ENCODE data around the gene DMPK. TPM values are rescaled to one million over a fixed set of nuclear protein-coding genes. Genes with fewer than 3 reads are reported as not detected.

DMPK gene
- total RNA-seq, 2 donors from 2014 or later, result 57.9 to 81.4 TPM

DNA sequence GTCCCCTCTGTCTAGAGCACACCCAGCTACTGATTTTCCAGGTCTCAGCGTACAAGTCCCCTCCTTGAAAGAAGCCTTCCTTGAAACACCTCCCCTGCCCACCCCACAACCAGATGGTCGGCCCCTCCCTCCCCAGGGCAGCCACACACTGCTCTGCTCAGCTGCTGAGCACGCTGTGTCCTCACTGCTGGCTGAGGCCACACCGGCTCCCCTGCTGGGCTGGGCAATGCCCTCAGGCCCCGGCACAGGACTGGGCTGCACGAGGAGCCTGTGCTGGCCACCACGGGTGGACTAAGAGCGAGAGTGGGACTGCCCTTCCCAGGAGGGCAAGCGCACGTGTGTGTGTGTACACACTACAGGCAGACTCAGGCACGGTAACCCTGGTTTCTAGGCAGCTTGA lies 44.6 kb upstream of the DMPK start:
- Histone ChIP-seq H3K4me1 (no peaks in the 10 kb centered on the region), H3K4me3 (no peak overlapping the region), H3K27me3 (no peaks in the 10 kb centered on the region), H3K36me3 (replicated peaks in 1 of 2; ENCODE audit: insufficient read depth in 1 of 2, low read depth in 2 of 2) (peaks cover 14 to 52% of the 10 kb centered on the region in 2 donors), H3K9me3 (no peaks in the 10 kb centered on the region), H3K27ac (no peak overlapping the region)
- no peak for DNase-seq
- ATAC-seq, result no peak
- intact Hi-C loops (cut with DNase I), result no loop called here
- WGBS, 2 donors, result 87 to 95% methylated on average over 11 of the region's 11 CpGs
- TF ChIP-seq POLR2A (IDR thresholded peaks at IDR 0.05), result no peak
- TF ChIP-seq, protein P1, sequence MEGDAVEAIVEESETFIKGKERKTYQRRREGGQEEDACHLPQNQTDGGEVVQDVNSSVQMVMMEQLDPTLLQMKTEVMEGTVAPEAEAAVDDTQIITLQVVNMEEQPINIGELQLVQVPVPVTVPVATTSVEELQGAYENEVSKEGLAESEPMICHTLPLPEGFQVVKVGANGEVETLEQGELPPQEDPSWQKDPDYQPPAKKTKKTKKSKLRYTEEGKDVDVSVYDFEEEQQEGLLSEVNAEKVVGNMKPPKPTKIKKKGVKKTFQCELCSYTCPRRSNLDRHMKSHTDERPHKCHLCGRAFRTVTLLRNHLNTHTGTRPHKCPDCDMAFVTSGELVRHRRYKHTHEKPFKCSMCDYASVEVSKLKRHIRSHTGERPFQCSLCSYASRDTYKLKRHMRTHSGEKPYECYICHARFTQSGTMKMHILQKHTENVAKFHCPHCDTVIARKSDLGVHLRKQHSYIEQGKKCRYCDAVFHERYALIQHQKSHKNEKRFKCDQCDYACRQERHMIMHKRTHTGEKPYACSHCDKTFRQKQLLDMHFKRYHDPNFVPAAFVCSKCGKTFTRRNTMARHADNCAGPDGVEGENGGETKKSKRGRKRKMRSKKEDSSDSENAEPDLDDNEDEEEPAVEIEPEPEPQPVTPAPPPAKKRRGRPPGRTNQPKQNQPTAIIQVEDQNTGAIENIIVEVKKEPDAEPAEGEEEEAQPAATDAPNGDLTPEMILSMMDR (IDR thresholded peaks at IDR 0.05), result no peak

GRCh38 chr19:45825917-45826893 lies 43.9 kb upstream of the DMPK start:
- no peak for TF ChIP-seq POLR2A (IDR thresholded peaks at IDR 0.05)
- TF ChIP-seq, protein P1 (IDR thresholded peaks at IDR 0.05), result no peak
- Histone ChIP-seq H3K9me3 (no peaks in the 10 kb centered on the region), H3K27me3 (no peaks in the 10 kb centered on the region), H3K27ac (no peak overlapping the region), H3K4me3 (no peak overlapping the region), H3K36me3 (replicated peaks in 1 of 2; ENCODE audit: insufficient read depth in 1 of 2, low read depth in 2 of 2) (peaks cover 10 to 45% of the 10 kb centered on the region in 2 donors), H3K4me1 (no peaks in the 10 kb centered on the region)
- no peak for ATAC-seq
- 80 to 83% methylated on average over 20 to 22 of the region's 22 CpGs for WGBS, 2 donors
- intact Hi-C loops (cut with DNase I), result no loop called here
- no peak for DNase-seq

DNA sequence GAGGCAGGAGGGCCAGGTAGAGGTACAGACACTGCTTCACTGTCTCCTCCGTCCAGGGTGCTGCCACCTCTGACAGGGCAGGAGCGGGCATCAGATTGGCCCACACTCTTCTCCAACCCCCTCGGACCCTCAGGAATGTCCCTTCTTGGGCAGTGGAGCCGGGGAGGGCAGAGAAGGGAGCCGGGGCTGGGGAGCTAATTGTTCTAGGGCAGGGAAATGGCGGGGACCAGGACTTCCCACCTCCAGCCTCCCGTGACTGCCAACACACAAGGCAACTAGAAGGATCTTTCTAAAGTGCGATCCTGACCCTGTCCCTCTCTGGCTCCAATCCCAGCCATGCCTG lies 42.9 kb upstream of the DMPK start:
- no peaks in the 10 kb centered on the region for H3K27me3 ChIP-seq
- H3K27ac ChIP-seq, result no peak overlapping the region
- no peak overlapping the region for H3K4me3 ChIP-seq
- WGBS, 2 donors, result 96 to 100% methylated on average over 1 to 8 of the region's 8 CpGs
- ATAC-seq (no peak), DNase-seq (no peak)
- H3K36me3 ChIP-seq (replicated peaks in 1 of 2; ENCODE audit: insufficient read depth in 1 of 2, low read depth in 2 of 2), result peaks cover 8 to 40% of the 10 kb centered on the region in 2 donors
- TF ChIP-seq, protein P1 (IDR thresholded peaks at IDR 0.05), result no peak
- no peak for TF ChIP-seq POLR2A (IDR thresholded peaks at IDR 0.05)
- no peaks in the 10 kb centered on the region for H3K9me3 ChIP-seq
- H3K4me1 ChIP-seq, result no peaks in the 10 kb centered on the region
- intact Hi-C loops (cut with DNase I), result no loop called here

GRCh38 chr19:45824531-45825262 lies 42.4 kb upstream of the DMPK start:
- Histone ChIP-seq H3K36me3 (replicated peaks in 1 of 2; ENCODE audit: insufficient read depth in 1 of 2, low read depth in 2 of 2) (peaks cover 3 to 34% of the 10 kb centered on the region in 2 donors), H3K4me1 (no peaks in the 10 kb centered on the region), H3K4me3 (no peak overlapping the region), H3K27ac (no peak overlapping the region), H3K9me3 (no peaks in the 10 kb centered on the region), H3K27me3 (no peaks in the 10 kb centered on the region)
- 81 to 85% methylated on average over 20 to 26 of the region's 26 CpGs for WGBS, 2 donors
- DNase-seq (no peak), ATAC-seq (no peak)
- intact Hi-C loops (cut with DNase I), result no loop called here
- no peak for TF ChIP-seq POLR2A (IDR thresholded peaks at IDR 0.05)
- TF ChIP-seq, protein P1 (IDR thresholded peaks at IDR 0.05), result no peak

All from body of pancreas (tissue), 4 donors.